Fibroblast of pulmonary artery (primary cell): ENCODE measurements around the gene SOHLH2.

Experiments
- DNase-seq: peaks from one replicate; pipeline ENCODE4 v3.0.0-alpha.2; 2010; ENCODE audit warnings: low read depth
- H3K4me3 ChIP-seq: replicated peaks from 2 replicates; pipeline ENCODE4 v1.5.1; 2011; ENCODE audit warnings: low read depth, mild to moderate bottlenecking, control low read depth, low read length, moderate library complexity
- TF ChIP-seq, protein P1 (sequence below): IDR thresholded peaks from 2 replicates; pipeline ENCODE4 v1.5.1; 2011; ENCODE audit warnings: mild to moderate bottlenecking, control low read depth, low read length, inconsistent platforms; ENCODE audit errors: missing control alignments

The SOHLH2 gene

GRCh38 chr13:36219883-36220282 lies 5.5 kb upstream of the SOHLH2 start:
- no peak for DNase-seq
- H3K4me3 ChIP-seq = no peak overlapping the region
- TF ChIP-seq, protein P1, sequence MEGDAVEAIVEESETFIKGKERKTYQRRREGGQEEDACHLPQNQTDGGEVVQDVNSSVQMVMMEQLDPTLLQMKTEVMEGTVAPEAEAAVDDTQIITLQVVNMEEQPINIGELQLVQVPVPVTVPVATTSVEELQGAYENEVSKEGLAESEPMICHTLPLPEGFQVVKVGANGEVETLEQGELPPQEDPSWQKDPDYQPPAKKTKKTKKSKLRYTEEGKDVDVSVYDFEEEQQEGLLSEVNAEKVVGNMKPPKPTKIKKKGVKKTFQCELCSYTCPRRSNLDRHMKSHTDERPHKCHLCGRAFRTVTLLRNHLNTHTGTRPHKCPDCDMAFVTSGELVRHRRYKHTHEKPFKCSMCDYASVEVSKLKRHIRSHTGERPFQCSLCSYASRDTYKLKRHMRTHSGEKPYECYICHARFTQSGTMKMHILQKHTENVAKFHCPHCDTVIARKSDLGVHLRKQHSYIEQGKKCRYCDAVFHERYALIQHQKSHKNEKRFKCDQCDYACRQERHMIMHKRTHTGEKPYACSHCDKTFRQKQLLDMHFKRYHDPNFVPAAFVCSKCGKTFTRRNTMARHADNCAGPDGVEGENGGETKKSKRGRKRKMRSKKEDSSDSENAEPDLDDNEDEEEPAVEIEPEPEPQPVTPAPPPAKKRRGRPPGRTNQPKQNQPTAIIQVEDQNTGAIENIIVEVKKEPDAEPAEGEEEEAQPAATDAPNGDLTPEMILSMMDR = no peak

DNA sequence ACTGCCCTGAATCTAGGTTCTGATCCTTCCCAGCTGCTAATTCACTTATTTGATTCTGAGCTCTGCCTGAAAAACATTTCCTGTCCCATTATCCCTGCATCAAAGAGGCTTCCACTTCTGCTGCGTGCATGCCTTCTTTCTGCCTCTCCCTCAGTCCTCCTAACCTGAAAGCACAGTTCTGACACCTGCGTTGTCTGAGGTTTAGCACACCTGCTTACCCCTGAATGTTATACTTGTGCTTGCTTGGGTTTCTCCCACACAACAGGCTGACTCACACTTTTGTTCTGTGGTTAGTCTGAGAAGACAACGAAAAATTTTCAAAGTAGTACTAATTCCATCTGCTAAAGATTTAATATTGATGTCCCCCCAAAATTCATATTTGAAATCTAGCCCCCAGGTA lies 3.1 kb upstream of the SOHLH2 start:
- DNase-seq = no peak
- TF ChIP-seq, protein P1 = no peak
- no peak overlapping the region for H3K4me3 ChIP-seq

GRCh38 chr13:36212789-36213188 lies 1.6 kb downstream of the SOHLH2 start:
- no peak overlapping the region for H3K4me3 ChIP-seq
- TF ChIP-seq, protein P1 = no peak
- DNase-seq = no peak

- no peak for DNase-seq
- TF ChIP-seq, protein P1 = no peak
- H3K4me3 ChIP-seq = no peak overlapping the region
Measured at GRCh38 chr13:36211567-36211966, 2.8 kb downstream of the SOHLH2 start.

GRCh38 chr13:36210738-36211137 lies 3.6 kb downstream of the SOHLH2 start:
- no peak overlapping the region for H3K4me3 ChIP-seq
- TF ChIP-seq, protein P1 = no peak
- DNase-seq = no peak

GRCh38 chr13:36207672-36208071 lies 6.7 kb downstream of the SOHLH2 start:
- DNase-seq = peak; percentile 9
- no peak overlapping the region for H3K4me3 ChIP-seq
- TF ChIP-seq, protein P1 = no peak

- TF ChIP-seq, protein P1 = no peak
- DNase-seq = peak; percentile 57
- no peak overlapping the region for H3K4me3 ChIP-seq
Measured at GRCh38 chr13:36193151-36193855, 21.1 kb downstream of the SOHLH2 start.
